ENCODE results near the gene DIAPH3. TPM values are rescaled to one million over a fixed set of nuclear protein-coding genes. Genes with fewer than 3 reads are reported as not detected.
A peak's percentile ranks its signal among the peaks of the same experiment; 100 is the strongest.

DIAPH3 gene
- total and polyA plus RNA-seq, 2 of the 4 experiments (the other 2 are of a cell fraction) = 8.9 to 9.3 TPM

DNA sequence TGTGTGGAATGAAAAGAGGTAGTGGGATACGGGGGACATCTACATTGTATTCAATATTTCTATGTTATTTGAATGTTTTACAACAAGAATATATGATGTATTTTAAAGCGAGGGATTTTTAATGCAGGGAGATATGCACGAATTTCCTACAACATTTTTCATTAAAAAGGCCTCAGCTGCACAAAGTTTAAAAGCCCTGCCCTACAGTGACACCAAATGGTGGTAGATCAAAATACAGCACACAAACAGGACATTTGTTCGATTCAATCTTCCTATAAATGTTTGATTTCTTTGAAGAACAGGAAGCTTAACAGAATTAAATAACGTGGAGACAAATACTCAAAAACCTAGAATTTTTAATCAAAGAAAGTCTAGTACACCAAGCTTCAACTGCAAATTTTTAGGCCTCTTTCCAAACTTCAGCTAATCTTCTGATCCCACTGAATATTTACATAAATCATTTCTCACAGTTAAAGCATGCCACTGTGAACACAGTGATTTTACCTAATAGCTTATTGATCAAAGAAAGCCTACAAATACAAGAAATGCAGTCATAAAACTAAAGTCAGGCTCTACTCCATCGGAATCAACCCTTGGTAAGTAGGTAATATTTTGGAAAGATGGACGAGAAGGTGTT, 257.2 kb downstream of the DIAPH3 start:
- no CpG with 5 or more reads among the region's 7 CpGs for WGBS, 2 experiments (ENCODE audit: extremely low coverage in 2 of 2, insufficient read length in 1 of 2)
- no peak overlapping the region for H4K8ac ChIP-seq (ENCODE audit: low read depth in 2 of 2, low read length in 2 of 2)
- no peak overlapping the region for H2BK15ac ChIP-seq (ENCODE audit: low read depth, low read length)
- H3K79me1 ChIP-seq (ENCODE audit: low read depth in 1 of 2, low read length in 2 of 2) = no peaks in the 10 kb centered on the region
- intact Hi-C loops (cut with micrococcal nuclease) (loop anchor here (1.0 to 5.0 kb wide), 4 partner anchors 136 to 515 kb away; no protein-coding TSS in a partner anchor), dilution Hi-C loops (cut with HindIII; ENCODE audit: low sequenced_read_pairs, unreplicated experiment) (no loop called here), in situ Hi-C loops (cut with MboI; ENCODE audit: low sequenced_read_pairs) (loop anchor here (5.0 to 10.0 kb wide), 2 partner anchors 219 to 512 kb away; no protein-coding TSS in a partner anchor)
- no peak overlapping the region for H3K14ac ChIP-seq (replicated peaks; ENCODE audit: low read depth, low read length)
- H3K4me3 ChIP-seq (ENCODE audit: insufficient read depth, low read depth, low read length) = no peak overlapping the region
- ChIA-PET POLR2A (ENCODE audit: unreplicated experiment) (no interaction called here), CTCF (interaction anchor here (0.5 to 1.9 kb wide), 18 partner anchors 12 to 519 kb away, joined by 3 to 6 read pairs (median 3); no protein-coding TSS in a partner anchor)
- no peak overlapping the region for H3K4ac ChIP-seq (ENCODE audit: low read depth, low read length)
- H3K27ac ChIP-seq (ENCODE audit: insufficient read depth, low read length) = no peak overlapping the region
- H3K23ac ChIP-seq (ENCODE audit: low read depth, low read length) = no peak overlapping the region
- H3K56ac ChIP-seq (ENCODE audit: extremely low read depth, insufficient read depth, low read length) = no peak overlapping the region
- no peak for TF ChIP-seq CHD1 (IDR thresholded peaks at IDR 0.05; ENCODE audit: low read depth, low read length)
- no peak for TF ChIP-seq MXI1 (IDR thresholded peaks at IDR 0.05; ENCODE audit: borderline replicate concordance, low read depth, low read length)
- TF ChIP-seq RAD21 (IDR thresholded peaks at IDR 0.05; ENCODE audit: low read length) = peak; percentile 85
- TF ChIP-seq, protein P1, sequence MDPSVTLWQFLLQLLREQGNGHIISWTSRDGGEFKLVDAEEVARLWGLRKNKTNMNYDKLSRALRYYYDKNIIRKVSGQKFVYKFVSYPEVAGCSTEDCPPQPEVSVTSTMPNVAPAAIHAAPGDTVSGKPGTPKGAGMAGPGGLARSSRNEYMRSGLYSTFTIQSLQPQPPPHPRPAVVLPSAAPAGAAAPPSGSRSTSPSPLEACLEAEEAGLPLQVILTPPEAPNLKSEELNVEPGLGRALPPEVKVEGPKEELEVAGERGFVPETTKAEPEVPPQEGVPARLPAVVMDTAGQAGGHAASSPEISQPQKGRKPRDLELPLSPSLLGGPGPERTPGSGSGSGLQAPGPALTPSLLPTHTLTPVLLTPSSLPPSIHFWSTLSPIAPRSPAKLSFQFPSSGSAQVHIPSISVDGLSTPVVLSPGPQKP (IDR thresholded peaks at IDR 0.05; ENCODE audit: borderline replicate concordance, low read depth, low read length) = no peak
- TF ChIP-seq MAFK (IDR thresholded peaks at IDR 0.05; ENCODE audit: low read depth, low read length) = no peak
- TF ChIP-seq SMC3 (IDR thresholded peaks at IDR 0.05; ENCODE audit: low read depth, low read length) = peak; percentile 68
- no peak for TF ChIP-seq NFE2L2 (IDR thresholded peaks at IDR 0.05; ENCODE audit: low read depth, low read length)
- TF ChIP-seq CTCF (conservative IDR thresholded peaks at IDR 0.05; ENCODE audit: low read depth, low read length) = peak; percentile 80
- no peak for TF ChIP-seq RCOR1 (IDR thresholded peaks at IDR 0.05; ENCODE audit: insufficient replicate concordance, low read length)
- no peak overlapping the region for H3K4me2 ChIP-seq (ENCODE audit: low read depth, low read length)
- H4K5ac ChIP-seq (ENCODE audit: low read depth, low read length) = no peak overlapping the region; the same call in 1 of the 2 replicates
- H3K4me1 ChIP-seq (ENCODE audit: control insufficient read depth, insufficient read depth, low read length) = no peaks in the 10 kb centered on the region
- H3K9me1 ChIP-seq (ENCODE audit: insufficient read depth, low read length) = no peaks in the 10 kb centered on the region
- no peak overlapping the region; the same call in 1 of the 2 replicates for H3K18ac ChIP-seq (ENCODE audit: low read depth, low read length)
- H2AK9ac ChIP-seq (replicated peaks; ENCODE audit: low read depth, low read length, poor library complexity) = no peak overlapping the region
- H2AFZ ChIP-seq (replicated peaks; ENCODE audit: low read length, poor library complexity) = no peak overlapping the region
- no peak overlapping the region for H2AK5ac ChIP-seq (ENCODE audit: low read depth, low read length)
- H4K91ac ChIP-seq (ENCODE audit: insufficient read depth, low read depth, low read length) = no peak overlapping the region
- no peaks in the 10 kb centered on the region for H3K9me3 ChIP-seq (ENCODE audit: control insufficient read depth, insufficient read depth, low read length)
- BruUV-seq (replicated peaks) = no TSS peak
- no peak overlapping the region for H3K9ac ChIP-seq (ENCODE audit: low read depth, low read length)
- peak overlapping the region; percentile 44 for H2BK5ac ChIP-seq (ENCODE audit: low read depth, low read length, poor library complexity, severe bottlenecking)
- DNase-seq = peak; percentile 58
- no peak overlapping the region for H2BK120ac ChIP-seq (ENCODE audit: low read depth, low read length)
- no peaks in the 10 kb centered on the region for H4K20me1 ChIP-seq (ENCODE audit: insufficient read depth, low read length)
- H2BK20ac ChIP-seq (ENCODE audit: low read depth, low read length) = no peak overlapping the region
- no peaks in the 10 kb centered on the region for H3K27me3 ChIP-seq (ENCODE audit: control insufficient read depth, insufficient read depth, low read length)
- ATAC-seq (ENCODE audit: low read depth) = peak; percentile 82
- H3K36me3 ChIP-seq (ENCODE audit: control insufficient read depth, insufficient read depth, low read length) = no peaks in the 10 kb centered on the region
